ENCODE results near the gene INIP. TPM values are rescaled to one million over a fixed set of nuclear protein-coding genes. Genes with fewer than 3 reads are reported as not detected.
"Not testable (repeated sequence)": the region's sequence is repeated elsewhere in the genome, so short reads cannot be mapped to it uniquely, and the experiment has no call there.

Gene INIP
- total RNA-seq, 1 experiment from 2014 or later: 18.7 TPM

DNA sequence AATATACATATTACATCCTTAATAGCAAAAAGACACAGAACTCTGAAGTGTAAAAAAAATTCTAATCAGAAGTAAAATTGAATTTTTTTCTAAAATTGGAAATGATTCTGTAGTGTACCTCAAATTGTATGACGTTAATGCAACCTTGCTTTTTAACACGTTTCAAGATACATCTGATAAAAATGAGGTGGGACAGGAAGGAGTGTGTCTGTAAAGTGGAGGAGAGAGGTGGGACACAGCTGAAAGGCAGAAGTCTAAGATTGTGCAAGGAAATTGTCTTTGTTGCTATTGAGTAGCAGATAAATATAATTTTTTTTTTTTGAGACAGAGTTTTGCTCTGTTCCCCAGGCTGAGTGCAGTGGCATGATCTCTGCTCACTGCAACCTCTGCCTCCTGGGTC lies 17.0 kb upstream of the INIP start:
- no peak for TF ChIP-seq CTCF (IDR thresholded peaks at IDR 0.05; ENCODE audit: unreplicated experiment)
- no peaks in the 10 kb centered on the region for H3K9me3 Mint-ChIP-seq (ENCODE audit: low read depth, unreplicated experiment)
- BruUV-seq (replicated peaks): no TSS peak
- no peak overlapping the region for H3K27ac Mint-ChIP-seq (ENCODE audit: unreplicated experiment)
- H3K36me3 Mint-ChIP-seq (ENCODE audit: insufficient read depth, unreplicated experiment): no peaks in the 10 kb centered on the region
- CTCF ChIA-PET: no interaction called here
- no peak for DNase-seq
- intact Hi-C loops (cut with micrococcal nuclease; ENCODE audit: unreplicated experiment): no loop called here
- no peak overlapping the region for H3K4me3 Mint-ChIP-seq (ENCODE audit: low read depth, unreplicated experiment)
- H3K4me1 Mint-ChIP-seq (ENCODE audit: low read depth, unreplicated experiment): no peaks in the 10 kb centered on the region
- H3K27me3 Mint-ChIP-seq (ENCODE audit: unreplicated experiment): no peaks in the 10 kb centered on the region

DNA sequence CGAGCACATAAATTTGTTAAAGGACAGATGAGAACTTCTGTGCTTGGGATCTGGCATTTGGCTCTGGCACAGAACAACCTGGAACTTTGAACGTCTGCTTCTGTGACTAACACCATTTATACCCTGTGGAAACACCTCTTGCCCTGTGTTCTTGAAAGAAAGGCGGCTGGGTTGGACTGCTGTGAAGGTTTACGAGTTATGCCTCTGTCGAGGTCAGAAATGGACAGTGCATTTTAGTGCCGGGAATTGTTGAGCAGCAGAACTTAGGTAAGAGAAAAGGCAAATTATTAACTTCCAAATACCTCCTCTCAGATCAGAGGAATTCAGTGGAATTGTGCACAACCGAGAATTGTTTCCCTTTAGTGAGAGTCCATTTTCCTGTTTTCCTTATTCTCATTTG lies 14.1 kb upstream of the INIP start:
- Mint-ChIP-seq H3K4me1 (ENCODE audit: low read depth, unreplicated experiment) (no peaks in the 10 kb centered on the region), H3K27me3 (ENCODE audit: unreplicated experiment) (no peaks in the 10 kb centered on the region), H3K27ac (ENCODE audit: unreplicated experiment) (no peak overlapping the region), H3K4me3 (ENCODE audit: low read depth, unreplicated experiment) (no peak overlapping the region), H3K36me3 (ENCODE audit: insufficient read depth, unreplicated experiment) (no peaks in the 10 kb centered on the region), H3K9me3 (ENCODE audit: low read depth, unreplicated experiment) (no peaks in the 10 kb centered on the region)
- BruUV-seq (replicated peaks): no TSS peak
- intact Hi-C loops (cut with micrococcal nuclease; ENCODE audit: unreplicated experiment): no loop called here
- no peak for TF ChIP-seq CTCF (IDR thresholded peaks at IDR 0.05; ENCODE audit: unreplicated experiment)
- CTCF ChIA-PET: no interaction called here
- DNase-seq: no peak

DNA sequence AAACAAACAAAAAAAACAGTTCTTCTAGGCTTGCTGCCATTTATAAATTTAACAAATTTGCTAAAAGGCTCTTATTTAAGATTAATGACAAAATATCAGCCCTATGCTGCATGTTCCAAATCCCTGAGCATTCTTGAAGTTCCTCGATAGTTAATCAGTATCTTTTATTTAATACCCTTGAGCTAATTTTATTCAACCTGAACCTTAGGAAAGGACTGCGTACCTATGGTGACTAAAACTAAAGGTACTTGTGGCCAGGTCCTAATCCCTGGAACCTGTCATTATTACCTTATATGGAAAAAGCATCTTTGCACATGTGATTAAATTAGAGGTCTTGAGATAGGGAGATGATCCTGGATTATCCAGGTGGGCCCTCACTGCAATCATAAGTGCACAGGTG lies 10.5 kb upstream of the INIP start:
- no peaks in the 10 kb centered on the region for H3K9me3 Mint-ChIP-seq (ENCODE audit: low read depth, unreplicated experiment)
- CTCF ChIA-PET: no interaction called here
- no peak for DNase-seq
- H3K27me3 Mint-ChIP-seq (ENCODE audit: unreplicated experiment): no peaks in the 10 kb centered on the region
- H3K27ac Mint-ChIP-seq (ENCODE audit: unreplicated experiment): no peak overlapping the region
- intact Hi-C loops (cut with micrococcal nuclease; ENCODE audit: unreplicated experiment): no loop called here
- no TSS peak for BruUV-seq (replicated peaks)
- no peaks in the 10 kb centered on the region for H3K4me1 Mint-ChIP-seq (ENCODE audit: low read depth, unreplicated experiment)
- no peak overlapping the region for H3K4me3 Mint-ChIP-seq (ENCODE audit: low read depth, unreplicated experiment)
- no peak for TF ChIP-seq CTCF (IDR thresholded peaks at IDR 0.05; ENCODE audit: unreplicated experiment)
- no peaks in the 10 kb centered on the region for H3K36me3 Mint-ChIP-seq (ENCODE audit: insufficient read depth, unreplicated experiment)

DNA sequence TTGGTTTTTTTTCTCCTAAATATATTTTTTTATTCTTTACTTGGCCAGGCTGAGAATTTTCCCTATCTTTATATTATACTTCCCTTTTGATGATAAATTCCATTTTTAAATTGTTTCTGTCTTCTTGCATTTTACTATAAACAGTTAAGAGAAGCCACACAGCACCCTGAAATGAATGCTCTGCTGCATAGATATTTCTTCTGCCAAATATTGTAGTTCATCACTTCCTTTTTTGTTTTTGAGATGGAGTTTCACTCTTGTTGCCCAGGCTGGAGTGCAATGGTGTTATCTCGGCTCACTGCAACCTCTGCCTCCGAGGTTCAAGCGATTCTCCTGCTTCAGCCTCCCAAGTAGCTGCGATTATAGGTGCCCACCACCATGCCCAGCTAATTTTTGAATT lies 8.5 kb upstream of the INIP start:
- H3K4me3 Mint-ChIP-seq (ENCODE audit: low read depth, unreplicated experiment): no peak overlapping the region
- no peaks in the 10 kb centered on the region for H3K27me3 Mint-ChIP-seq (ENCODE audit: unreplicated experiment)
- CTCF ChIA-PET: no interaction called here
- no peaks in the 10 kb centered on the region for H3K9me3 Mint-ChIP-seq (ENCODE audit: low read depth, unreplicated experiment)
- TF ChIP-seq CTCF (IDR thresholded peaks at IDR 0.05; ENCODE audit: unreplicated experiment): no peak
- DNase-seq: no peak
- no peak overlapping the region for H3K27ac Mint-ChIP-seq (ENCODE audit: unreplicated experiment)
- H3K36me3 Mint-ChIP-seq (ENCODE audit: insufficient read depth, unreplicated experiment): no peaks in the 10 kb centered on the region
- no TSS peak for BruUV-seq (replicated peaks)
- H3K4me1 Mint-ChIP-seq (ENCODE audit: low read depth, unreplicated experiment): no peaks in the 10 kb centered on the region
- intact Hi-C loops (cut with micrococcal nuclease; ENCODE audit: unreplicated experiment): no loop called here

- Mint-ChIP-seq H3K4me3 (ENCODE audit: low read depth, unreplicated experiment) (no peak overlapping the region), H3K4me1 (ENCODE audit: low read depth, unreplicated experiment) (no peaks in the 10 kb centered on the region), H3K27ac (ENCODE audit: unreplicated experiment) (no peak overlapping the region), H3K9me3 (ENCODE audit: low read depth, unreplicated experiment) (no peaks in the 10 kb centered on the region), H3K27me3 (ENCODE audit: unreplicated experiment) (no peaks in the 10 kb centered on the region), H3K36me3 (ENCODE audit: insufficient read depth, unreplicated experiment) (no peaks in the 10 kb centered on the region)
- no peak for TF ChIP-seq CTCF (IDR thresholded peaks at IDR 0.05; ENCODE audit: unreplicated experiment)
- CTCF ChIA-PET: no interaction called here
- no TSS peak for BruUV-seq (replicated peaks)
- no peak for DNase-seq
- intact Hi-C loops (cut with micrococcal nuclease; ENCODE audit: unreplicated experiment): no loop called here
These were observed 8.0 kb upstream of the INIP start for GRCh38 chr9:112725961-112726360.

- DNase-seq; H3K27ac Mint-ChIP-seq (ENCODE audit: unreplicated experiment); H3K4me3 Mint-ChIP-seq (ENCODE audit: low read depth, unreplicated experiment); H3K9me3 Mint-ChIP-seq (ENCODE audit: low read depth, unreplicated experiment); BruUV-seq (replicated peaks); H3K4me1 Mint-ChIP-seq (ENCODE audit: low read depth, unreplicated experiment); H3K36me3 Mint-ChIP-seq (ENCODE audit: insufficient read depth, unreplicated experiment); H3K27me3 Mint-ChIP-seq (ENCODE audit: unreplicated experiment); intact Hi-C loops (cut with micrococcal nuclease; ENCODE audit: unreplicated experiment); CTCF ChIA-PET: not testable (repeated sequence)
These were observed 4.8 kb upstream of the INIP start for GRCh38 chr9:112722749-112723148.
